ENCODE data around the gene AKT1.
"Not testable (repeated sequence)": the region's sequence is repeated elsewhere in the genome, so short reads cannot be mapped to it uniquely, and the experiment has no call there.

Gene AKT1

DNA sequence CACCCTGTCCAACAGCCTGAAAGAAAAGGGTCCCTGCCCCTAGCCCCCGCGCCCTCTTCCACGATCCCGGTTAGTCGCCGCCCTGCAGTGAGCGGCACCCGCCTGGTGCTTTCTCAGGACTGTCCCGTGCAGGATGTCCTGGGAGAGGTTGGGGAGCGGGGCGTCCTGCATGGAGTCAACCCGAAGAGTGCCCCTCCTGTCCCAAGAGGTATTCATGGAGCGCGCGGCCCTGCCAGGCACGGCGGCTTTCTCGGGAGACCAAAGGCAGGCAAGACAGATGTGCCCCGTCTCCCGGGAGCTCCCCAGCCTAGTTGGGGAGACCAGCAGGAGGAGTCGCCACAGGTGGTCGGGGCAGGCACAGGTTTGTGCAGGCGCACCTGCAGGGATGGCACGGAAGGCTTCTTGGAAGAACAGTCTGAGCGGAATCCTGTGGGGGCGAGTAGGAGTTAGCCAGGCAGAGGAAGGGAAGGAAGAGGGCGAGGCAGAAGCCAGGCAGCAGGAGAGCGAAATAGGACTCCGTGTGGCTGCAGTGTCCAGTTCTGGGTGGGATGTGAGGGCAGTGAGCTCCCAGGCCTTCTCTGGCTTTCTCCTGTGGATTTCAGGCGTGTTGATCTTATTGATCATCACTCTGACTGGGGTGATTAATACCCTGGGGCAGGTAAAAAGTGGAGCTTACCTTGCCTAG is 41.9 kb downstream of the AKT1 start:
- no peak for DNase-seq (ENCODE audit: low spot score)

DNA sequence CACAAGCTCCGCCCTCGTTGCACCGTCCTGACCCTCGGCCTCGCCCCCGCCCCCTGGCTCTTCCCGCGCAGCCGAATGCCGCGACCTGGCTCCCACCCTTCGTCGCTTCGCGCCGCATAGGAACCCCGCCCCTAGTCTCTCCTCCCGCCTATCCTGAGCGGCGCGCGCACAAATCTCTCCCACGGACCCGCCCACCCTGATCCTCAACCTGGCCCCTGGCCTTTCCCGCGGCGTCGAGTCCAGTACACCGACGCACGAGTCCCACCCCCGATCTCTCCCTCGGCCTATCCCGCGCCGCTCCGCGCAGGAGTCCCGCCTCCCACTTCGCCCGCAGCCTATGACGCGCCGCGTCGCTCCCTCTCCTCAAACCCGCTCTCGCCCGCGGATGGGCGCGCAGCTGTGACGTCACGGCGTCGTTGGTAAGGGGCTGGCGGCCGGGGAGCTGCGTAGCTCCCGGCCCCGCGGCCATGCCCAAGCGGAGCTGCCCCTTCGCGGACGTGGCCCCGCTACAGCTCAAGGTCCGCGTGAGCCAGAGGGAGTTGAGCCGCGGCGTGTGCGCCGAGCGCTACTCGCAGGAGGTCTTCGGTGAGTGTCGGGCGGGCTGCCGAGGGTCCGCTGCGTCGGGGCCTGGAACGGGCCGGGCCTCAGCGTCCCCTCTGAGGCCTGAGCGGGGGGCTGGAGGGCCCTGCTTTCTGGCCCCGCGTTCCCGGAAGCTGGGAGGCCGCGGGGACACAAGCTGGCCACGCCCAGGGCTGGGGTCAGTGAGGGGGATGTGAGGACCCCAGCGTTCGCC is 42.6 kb downstream of the AKT1 start, which contains the start of gene SIVA1:
TSS of gene SIVA1 (plus strand) at position 413 of the 793 bp plus-strand sequence. CDS start at position 468, 55 bp downstream.
- DNase-seq (ENCODE audit: low spot score): peak; percentile 99

DNA sequence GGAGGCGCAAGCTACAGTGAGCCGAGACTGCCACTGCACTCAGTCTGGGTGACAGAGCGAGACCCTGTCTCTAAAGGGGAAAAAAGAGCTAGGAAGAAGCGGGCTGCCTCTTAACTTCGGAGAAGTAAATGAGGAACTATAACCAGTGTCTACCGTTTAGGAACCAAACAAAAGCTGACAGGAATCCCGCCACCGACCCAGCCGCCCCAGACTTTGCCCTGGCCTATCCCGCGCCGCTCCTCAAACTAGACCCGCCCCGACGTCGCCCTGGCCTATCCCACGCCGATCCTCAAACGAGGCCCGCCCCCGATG is 43.2 kb downstream of the AKT1 start:
- DNase-seq (ENCODE audit: low spot score): no peak

DNA sequence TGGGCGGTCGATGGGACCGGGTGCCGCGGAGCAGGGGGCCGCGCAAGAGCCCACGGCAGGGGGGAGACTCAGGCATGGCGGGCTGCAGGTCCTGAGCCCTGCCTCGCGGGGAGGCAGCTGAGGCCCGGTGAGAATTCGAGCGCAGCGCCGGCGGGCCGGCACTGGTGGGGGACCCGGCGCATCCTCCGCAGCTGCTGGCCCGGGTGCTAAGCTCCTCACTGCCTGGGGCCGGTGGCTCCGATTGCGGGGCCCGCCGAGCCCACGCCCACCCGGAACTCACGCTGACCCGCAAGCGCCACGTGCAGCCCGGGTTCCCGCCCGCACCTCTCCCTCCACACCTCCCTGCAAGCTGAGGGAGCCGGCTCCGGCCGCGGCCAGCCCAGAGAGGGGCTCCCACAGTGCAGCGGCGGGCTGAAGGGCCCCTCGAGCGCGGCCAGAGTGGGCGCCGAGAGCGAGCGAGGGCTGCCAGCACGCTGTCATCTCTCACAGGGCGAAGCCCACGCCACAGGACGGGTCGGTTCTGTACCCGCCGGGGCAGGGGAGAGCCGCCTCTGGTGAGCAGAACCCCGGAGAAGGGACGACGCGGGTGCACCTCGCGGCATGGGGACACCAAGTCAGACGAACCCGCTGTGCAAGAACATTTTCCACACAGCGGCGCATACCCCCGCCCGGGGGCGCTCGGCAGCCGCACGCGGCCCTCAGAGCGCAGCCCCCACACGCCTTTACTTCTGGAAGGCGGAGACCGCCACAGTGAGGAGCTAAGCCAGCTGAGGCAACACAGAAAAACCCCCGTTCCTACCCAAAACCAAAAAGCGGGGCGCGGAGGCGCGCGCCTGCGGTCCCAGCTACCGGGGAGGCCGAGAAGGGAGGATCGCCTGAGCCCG is 43.8 kb downstream of the AKT1 start:
- DNase-seq (ENCODE audit: low spot score): no peak

DNA sequence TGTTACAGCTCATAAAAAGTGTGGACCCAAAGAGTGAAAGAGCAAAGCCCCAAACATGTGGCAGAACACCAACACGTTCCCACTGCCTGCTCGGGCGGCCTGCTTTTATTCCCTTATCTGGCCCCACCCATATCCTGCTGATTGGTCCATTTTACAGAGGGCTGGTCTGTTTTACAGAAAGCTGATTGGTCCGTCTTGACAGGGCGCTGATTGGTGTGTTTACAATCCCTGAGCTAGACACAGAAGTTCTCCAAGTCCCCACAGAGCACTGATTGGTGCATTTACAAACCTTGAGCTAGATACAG is 44.8 kb downstream of the AKT1 start:
- DNase-seq (ENCODE audit: low spot score): not testable (repeated sequence)

DNA sequence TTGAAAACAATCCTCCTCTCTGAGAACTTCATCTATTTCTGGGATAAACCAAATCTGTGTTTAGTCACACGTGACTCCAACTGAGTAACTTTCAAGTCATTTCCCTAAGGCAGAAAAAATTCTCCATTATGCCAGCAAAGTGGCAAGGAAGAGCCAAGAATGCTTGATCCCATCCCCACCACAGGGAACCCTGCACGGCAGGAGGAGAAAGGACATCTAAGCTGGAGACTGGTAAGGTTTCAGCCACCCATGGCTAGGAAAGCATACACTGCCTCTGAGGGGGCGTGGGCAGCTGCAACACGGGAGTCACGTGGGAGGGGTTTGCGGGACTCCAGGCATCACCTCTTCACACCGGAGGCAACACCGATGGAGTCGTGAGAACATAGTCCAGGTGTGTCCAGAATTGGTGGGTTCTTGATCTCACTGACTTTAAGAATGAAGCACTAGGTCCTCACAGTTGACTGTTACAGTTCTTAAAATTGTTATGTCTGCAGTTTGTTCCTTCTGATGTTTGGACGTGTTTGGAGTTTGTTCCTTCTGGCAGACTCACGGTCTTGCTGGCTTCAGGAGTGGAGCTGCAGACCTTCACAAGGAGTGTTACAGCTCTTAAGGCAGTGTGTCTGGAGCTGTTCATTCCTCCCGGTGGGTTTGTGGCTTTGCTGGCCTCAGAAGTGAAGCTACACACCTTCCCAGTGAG is 45.3 kb downstream of the AKT1 start:
- DNase-seq (ENCODE audit: low spot score): no peak

DNA sequence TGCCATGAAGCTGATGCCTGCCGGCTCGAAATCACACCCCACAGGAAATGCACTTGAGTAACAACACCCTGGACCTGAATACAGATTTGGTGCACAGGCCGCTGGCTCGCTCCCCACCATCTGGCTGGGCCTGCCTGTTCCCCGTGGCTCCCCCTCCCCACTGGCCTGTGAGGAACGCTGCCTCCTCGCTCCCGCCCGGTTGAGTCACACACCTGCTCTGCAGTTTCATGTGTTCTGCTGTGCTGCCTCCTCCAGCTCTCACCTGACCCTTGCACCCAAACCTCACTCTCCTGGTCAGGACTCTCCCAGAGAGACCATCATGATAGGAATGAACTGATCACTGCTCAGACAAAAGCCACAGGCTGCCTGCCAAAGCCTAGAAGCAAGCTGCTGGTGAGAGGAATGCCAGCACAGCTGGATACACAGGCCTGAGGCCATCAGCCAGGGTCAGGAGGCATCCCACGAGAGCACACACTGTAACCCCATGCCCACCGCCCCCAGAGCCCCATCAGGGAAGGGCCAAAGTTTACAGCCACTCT is 46.4 kb downstream of the AKT1 start:
- no peak for DNase-seq (ENCODE audit: low spot score)

DNA sequence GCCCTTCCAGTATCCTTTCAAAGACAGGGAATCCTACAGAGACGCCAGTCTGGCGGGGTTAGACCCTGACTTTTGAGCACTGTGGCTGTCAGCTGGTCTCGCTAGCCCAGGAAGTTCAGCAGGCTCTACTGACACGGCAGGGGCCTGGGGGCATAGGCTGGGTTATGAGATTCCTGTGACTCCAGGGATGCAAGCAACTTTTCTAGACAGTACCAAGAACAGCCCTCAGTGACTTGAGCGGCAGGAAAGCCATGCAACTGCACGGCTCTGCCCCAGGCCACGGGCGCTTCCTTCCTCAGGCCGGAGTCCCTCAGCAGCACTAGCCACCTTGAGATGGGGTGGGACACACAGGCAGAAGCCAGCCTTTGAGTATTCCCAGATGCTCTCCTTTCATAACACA is 47.7 kb downstream of the AKT1 start:
- no peak for DNase-seq (ENCODE audit: low spot score)

DNA sequence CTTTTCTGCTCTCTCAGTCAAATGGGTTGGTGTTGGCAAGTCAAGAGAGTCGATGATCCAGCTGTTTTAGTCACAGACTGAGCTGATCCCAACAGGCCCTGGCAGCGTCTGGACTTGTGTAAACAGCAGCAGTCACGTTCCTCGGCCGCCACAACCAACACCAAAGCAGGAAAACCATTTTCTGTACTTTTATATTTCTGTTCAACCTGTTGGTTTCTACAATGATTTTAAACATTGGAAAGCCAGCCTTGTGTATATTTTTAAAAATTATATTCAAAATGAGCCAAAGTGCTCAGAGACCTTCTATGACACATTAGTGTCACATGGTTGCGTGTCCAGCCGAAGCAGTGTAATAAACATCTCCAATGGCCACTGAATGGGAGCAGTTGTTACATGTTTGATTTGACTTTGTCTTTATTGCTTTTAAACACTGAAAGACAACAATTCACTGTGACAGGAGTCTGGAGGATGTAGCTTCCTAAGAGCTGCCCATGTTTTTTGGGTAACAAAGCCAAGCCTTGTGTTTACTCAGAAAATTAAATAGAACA is 48.5 kb downstream of the AKT1 start:
- DNase-seq (ENCODE audit: low spot score): no peak

DNA sequence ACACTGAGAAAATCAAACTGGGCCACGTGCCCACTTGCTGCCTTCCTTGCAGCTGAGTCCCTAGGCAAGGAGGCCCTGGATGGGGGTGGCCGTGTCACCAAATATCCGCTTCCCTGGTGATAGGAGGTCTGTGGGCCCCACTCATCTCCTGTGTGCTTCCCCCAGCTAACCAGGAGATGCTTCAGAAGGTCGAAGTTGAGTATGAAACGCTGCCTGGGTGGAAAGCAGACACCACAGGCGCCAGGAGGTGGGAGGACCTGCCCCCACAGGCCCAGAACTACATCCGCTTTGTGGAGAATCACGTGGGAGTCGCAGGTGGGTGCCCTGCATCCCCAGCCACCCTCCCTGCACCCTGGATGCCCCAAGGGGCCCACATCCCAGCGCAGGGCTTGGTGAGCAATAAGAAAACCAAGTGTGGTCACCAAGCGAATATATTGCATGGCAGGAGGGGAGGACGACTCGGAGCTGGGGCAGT is 49.4 kb downstream of the AKT1 start:
- DNase-seq (ENCODE audit: low spot score): no peak

DNA sequence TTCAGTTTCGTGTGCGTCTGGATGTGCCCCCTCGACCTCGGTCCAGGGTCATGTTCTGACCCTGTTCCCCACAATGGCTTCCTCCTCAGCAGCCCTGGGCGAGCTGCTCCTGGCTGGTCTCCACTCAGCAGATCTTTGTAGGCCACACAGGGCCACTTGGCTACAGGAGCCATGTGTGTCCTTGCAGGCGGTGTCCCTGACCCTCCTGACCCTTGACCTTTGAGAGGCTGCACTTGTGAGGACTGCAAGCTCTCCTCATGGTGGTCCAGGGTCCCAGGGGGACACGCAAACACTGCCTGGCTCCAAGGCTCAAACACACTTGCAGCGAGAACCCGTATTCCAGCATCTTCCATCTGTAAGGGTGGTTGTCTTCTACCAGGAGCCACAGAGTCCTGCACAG is 50.1 kb downstream of the AKT1 start:
- no peak for DNase-seq (ENCODE audit: low spot score)

DNA sequence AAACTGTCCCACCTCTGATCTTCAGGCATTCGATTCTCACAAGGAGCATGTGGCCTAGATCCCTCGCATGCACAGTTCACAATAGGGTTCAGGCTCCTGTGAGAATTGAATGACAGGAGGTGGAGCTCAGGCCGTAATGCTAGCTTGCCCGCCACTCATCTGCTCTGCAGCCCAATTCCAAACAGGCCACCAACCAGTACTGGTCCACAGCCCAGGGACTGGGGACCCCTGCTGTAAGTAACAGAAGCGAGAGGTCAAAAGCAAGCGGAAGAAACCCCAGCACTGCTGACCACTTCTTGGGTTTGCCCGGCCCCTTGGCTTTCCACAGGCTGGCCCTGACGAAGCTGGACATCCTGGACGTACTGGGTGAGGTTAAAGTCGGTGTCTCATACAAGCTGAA is 51.1 kb downstream of the AKT1 start:
- DNase-seq (ENCODE audit: low spot score): no peak

DNA sequence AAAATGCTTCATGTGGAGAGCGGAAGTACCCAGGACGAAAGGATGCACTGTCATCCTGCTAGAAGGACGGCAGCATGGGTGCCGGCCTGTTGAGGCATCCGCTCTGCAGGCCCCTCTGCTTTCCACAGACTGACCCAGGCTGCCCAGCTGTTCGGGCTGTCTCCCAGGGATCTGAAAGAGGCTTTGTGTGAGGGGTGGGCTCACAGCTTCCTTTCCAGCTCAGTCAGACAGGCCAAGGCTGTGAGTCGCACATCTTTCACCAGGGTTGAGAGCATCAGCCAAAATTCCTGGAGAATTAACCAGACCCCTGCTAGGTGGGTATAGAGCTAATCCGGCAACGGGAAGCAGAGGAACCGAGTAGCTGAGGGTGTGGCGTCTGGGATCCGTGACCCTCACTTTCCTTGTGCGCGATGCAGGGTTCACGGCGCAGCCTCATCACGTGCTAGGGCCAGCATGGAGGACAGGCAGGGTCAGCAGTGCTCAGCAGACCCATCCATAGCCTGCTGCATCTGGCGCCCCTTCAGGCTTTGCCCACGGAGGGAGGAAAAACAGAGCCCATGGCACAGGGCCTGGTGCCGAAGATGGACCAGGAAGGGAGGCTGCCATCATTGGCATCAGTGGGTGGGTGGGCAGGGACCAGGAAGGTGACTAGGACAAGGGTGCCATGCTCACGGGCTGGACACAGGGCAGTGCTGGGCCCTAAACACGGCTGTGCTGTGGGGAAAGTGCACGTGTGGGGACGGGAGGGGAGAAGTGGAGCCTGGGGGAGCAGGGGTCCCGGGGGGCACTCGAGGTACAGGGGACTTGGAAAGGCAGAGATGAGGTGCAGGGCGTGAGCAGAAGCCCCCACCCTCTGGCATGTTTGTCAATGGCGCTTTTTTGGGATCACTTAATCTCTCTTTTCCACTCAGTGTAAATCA is 51.8 kb downstream of the AKT1 start:
- no peak for DNase-seq (ENCODE audit: low spot score)

DNA sequence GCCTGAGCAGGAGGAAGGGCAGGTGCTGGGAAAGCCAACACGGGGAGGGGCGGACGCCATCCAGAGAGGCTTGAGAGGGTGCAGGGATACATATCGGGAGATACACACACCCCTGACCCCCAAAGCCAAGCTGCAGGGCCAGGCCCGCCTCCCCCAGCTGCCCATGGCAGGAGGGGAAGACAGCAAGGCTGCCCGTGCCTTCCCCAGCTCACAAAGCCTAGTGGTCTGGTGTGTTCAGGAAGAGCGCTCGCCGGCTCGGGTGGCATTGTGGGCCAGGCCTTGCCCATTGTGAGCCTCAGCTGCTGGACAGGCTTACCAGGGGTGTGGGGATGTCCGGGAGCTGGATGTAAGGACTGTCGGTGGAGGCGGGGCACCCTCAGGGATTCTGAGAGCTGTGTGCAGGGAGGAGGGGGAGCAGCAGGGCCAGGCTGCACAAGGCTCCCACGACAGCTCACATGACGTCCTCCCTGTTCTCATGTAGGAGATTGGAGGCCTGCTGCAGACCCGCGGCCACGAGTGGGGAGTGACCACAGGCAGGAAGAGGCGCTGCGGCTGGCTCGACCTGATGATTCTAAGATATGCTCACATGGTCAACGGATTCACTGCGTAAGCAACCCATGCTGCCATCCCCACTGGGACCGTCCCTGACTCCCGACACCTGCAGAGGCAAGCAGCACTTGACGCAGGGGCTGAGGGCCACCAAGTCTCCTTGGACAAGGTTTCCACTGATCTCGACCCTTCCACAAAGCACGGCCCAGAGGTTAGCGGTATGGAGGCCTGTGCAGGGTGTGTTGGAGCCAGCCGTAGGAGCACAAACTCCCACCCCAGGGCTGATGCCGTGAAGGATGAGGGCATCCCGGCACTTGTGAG is 52.7 kb downstream of the AKT1 start:
- DNase-seq (ENCODE audit: low spot score): no peak

DNA sequence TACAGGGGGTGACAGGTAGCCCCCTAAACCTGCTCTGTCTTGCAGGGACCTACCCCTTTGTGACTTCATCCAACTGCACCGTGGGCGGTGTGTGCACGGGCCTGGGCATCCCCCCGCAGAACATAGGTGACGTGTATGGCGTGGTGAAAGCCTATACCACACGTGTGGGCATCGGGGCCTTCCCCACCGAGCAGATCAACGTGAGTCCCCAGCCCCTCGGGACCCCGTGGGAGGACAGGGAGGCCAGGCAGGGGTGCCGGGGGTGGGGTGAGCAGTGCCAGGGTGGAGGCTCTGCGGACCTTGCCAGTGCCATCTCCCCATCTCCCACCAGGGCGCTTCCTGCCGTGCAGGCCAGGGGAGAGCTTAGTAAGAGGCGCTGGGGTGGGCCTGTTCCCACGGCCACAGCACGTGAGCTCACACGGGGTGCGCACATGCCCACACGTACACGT is 53.7 kb downstream of the AKT1 start:
- no peak for DNase-seq (ENCODE audit: low spot score)

DNA sequence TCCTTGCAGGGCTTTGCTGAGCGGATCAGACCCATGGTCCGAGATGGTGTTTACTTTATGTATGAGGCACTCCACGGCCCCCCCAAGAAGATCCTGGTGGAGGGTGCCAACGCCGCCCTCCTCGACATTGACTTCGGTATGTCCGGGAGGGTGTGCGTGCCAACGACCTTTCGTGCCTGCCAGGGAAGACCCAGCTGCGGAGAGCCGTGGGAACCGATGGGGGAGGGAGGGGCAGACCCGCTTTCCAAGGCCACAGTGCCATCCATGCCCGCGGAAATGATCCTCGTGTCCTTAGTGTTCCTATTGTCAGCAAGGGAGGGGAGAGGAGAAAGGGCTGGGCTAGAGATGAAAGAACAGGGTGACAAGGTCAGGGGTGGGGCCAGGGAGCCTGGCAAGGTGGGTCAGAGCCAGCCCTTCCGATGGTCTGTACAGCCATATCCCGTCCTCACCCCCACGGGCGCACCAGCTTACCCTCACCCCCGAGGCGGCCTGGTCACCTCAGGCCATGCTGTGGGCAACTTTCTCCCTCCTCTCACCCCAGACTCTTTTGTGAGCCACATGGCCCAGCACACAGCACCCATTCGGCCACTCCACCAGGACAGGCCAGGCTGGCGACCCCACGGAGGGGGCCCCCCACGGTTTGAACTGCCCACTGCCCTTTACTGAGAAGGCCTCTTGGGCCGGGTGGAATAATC is 54.3 kb downstream of the AKT1 start:
- DNase-seq (ENCODE audit: low spot score): no peak

DNA sequence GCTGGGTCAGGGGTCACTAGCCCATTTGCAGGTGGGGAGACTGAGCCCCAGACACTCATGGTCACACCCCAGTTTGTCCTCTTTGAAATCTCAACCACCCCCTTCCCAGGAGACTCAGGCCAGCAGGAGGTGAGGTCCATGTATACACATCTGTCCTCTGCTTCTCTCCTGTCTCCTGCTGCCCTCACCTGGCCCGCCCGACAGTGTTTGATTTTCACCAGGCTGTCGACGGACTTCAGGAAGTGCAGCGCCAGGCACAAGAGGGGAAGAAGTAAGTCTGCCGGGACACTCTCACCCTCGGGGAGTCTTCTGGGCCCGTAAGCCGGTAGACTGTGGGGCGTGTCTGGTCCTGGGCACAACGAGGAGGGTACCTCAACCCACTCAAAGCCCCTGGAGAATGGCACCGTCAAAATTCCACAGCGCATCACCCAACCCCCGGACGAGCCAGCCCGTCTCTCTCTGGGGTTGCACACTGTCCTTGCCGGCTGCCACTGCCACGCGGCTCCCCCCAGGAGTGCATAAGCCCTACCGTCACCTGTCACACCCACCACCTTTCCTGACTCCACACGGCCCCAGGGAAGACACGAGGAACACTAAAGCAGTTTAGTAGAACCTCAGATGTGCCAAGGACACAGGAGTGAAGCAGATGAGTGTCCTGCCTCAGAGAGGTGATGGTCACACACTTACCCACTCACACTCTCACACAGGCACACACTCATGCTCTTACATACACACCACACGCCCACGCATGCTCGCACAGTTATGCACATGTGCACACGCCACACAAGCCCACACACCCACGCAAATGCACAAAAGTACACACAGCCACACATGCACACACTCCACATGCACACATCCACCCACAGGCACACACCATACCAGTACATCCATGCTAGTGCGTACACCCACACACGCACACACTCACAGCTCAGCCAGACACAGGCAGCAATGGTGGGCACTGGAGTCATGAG is 55.7 kb downstream of the AKT1 start:
- DNase-seq (ENCODE audit: low spot score): no peak

DNA sequence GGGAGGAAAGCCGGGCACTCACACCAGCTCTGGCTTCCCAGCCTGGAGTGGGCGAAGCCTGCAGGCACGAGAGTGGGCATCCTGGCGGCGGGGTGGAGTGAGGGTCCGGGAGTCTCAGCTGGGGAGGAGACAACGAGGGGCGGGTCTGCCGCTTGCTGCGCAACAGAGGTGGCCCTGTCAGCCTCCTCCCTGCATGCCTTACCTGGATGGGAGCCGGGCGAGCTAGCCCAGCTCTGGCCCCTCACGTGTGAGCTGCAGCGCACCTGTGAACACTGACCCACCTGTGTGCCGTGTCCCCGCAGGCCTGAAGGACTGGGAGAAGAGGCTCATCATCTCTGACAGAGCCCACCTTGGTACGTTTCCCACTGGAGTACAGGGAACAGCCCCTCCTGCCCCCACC is 56.5 kb downstream of the AKT1 start:
- DNase-seq (ENCODE audit: low spot score): no peak

All from CD4-positive, alpha-beta T cell treated with Interleukin-15 for 4 hours (primary cell).